ENCODE data around the gene CLEC7A. TPM values are rescaled to one million over a fixed set of nuclear protein-coding genes. Genes with fewer than 3 reads are reported as not detected.

CLEC7A gene
- total and polyA plus RNA-seq, 11 donors: 0.83 to 31.5 (median 1.9) TPM

GRCh38 chr12:10174986-10175614, 45.1 kb upstream of the CLEC7A start:
- no peaks in the 10 kb centered on the region for H3K9me3 ChIP-seq
- DNase-seq: no peak
- no peak for TF ChIP-seq POLR2A (IDR thresholded peaks at IDR 0.05)
- no peak for TF ChIP-seq CTCF (IDR thresholded peaks at IDR 0.05)
- ATAC-seq: no peak
- H3K27me3 ChIP-seq: peaks cover 0 to 23% (median 0%) of the 10 kb centered on the region in 9 donors
- H3K4me3 ChIP-seq: no peak overlapping the region
- intact Hi-C loops (cut with DNase I): no loop called here
- 64 to 70% (median 68%) methylated on average over 2 of the region's 2 CpGs for WGBS, 4 donors
- H3K4me1 ChIP-seq: peaks cover 0 to 10% (median 0%) of the 10 kb centered on the region in 12 donors
- H3K27ac ChIP-seq: no peak overlapping the region
- H3K36me3 ChIP-seq: no peaks in the 10 kb centered on the region

- TF ChIP-seq CTCF (IDR thresholded peaks at IDR 0.05): no peak
- no peak for TF ChIP-seq POLR2A (IDR thresholded peaks at IDR 0.05)
- ATAC-seq: no peak
Observed at GRCh38 chr12:10171973-10172728, 42.2 kb upstream of the CLEC7A start, which contains the start of gene OLR1. Gene OLR1 (minus strand): TSS chr12:10172132. CDS start chr12:10172077, 55 bp downstream.

GRCh38 chr12:10170216-10170615, 40.2 kb upstream of the CLEC7A start:
- 88 to 97% (median 91%) methylated on average over 5 of the region's 5 CpGs for WGBS, 4 donors
- no peak for DNase-seq
- peaks cover 0 to 25% (median 0%) of the 10 kb centered on the region in 12 donors for H3K4me1 ChIP-seq

More at GRCh38 chr12:10171973-10172728, 42.2 kb upstream of the CLEC7A start, which contains the start of gene OLR1:
- peaks cover 0 to 14% (median 0%) of the 10 kb centered on the region in 9 donors for H3K27me3 ChIP-seq
- 65 to 69% (median 67%) methylated on average over 7 of the region's 7 CpGs for WGBS, 4 donors
- DNase-seq: no peak
- H3K36me3 ChIP-seq: no peaks in the 10 kb centered on the region
- H3K4me1 ChIP-seq: peaks cover 0 to 14% (median 0%) of the 10 kb centered on the region in 12 donors
- H3K27ac ChIP-seq: no peak within 1 kb of the TSS
- intact Hi-C loops (cut with DNase I): no loop called here
- no peaks in the 10 kb centered on the region for H3K9me3 ChIP-seq
- no peak within 1 kb of the TSS for H3K4me3 ChIP-seq

More at GRCh38 chr12:10170216-10170615, 40.2 kb upstream of the CLEC7A start:
- H3K27ac ChIP-seq: no peak overlapping the region
- H3K9me3 ChIP-seq: no peaks in the 10 kb centered on the region
- no peak overlapping the region for H3K4me3 ChIP-seq
- TF ChIP-seq CTCF (IDR thresholded peaks at IDR 0.05): no peak
- TF ChIP-seq POLR2A (IDR thresholded peaks at IDR 0.05): no peak
- H3K27me3 ChIP-seq: no peaks in the 10 kb centered on the region
- no peaks in the 10 kb centered on the region for H3K36me3 ChIP-seq
- no peak for ATAC-seq
- intact Hi-C loops (cut with DNase I): no loop called here
